Amygdala (tissue), 56 donors: ENCODE measurements around the gene CCDC185.

Source experiments
- DNase-seq, 56 donors: peaks; one replicate each; lab custom pipeline; 2025; lab: John Stamatoyannopoulos, UW

Gene CCDC185

GRCh38 chr1:223426936-223427335, 33.7 kb downstream of the CCDC185 start:
- no peak for DNase-seq

- peak in 5 of 56 donors; percentile 3 to 11 (median 6) for DNase-seq
Measured at GRCh38 chr1:223429313-223429731, 36.1 kb downstream of the CCDC185 start.

GRCh38 chr1:223429821-223430220, 36.6 kb downstream of the CCDC185 start:
- no peak for DNase-seq

GRCh38 chr1:223430236-223430635, 37.0 kb downstream of the CCDC185 start:
- DNase-seq: no peak

- no peak for DNase-seq
Measured at GRCh38 chr1:223437151-223437550, 43.9 kb downstream of the CCDC185 start.

- DNase-seq: no peak
Measured at GRCh38 chr1:223443397-223443796, 50.2 kb downstream of the CCDC185 start.

GRCh38 chr1:223444411-223444810, 51.2 kb downstream of the CCDC185 start:
- no peak for DNase-seq
